GM18909 (cell line): ENCODE measurements around the gene GPR78.
"Not testable (repeated sequence)": the region's sequence is repeated elsewhere in the genome, so short reads cannot be mapped to it uniquely, and the experiment has no call there.

Source experiments
- ATAC-seq: cut with Tn5 transposase; IDR thresholded peaks from one replicate; pipeline ENCODE4 v1.9.1; 2021; ENCODE audit warnings: mild to moderate bottlenecking; ENCODE audit not compliant: unreplicated experiment, poor library complexity

GPR78 gene

GRCh38 chr4:8613421-8614364 is 33.5 kb downstream of the GPR78 start:
- ATAC-seq: no peak

GRCh38 chr4:8614365-8615193 is 34.4 kb downstream of the GPR78 start:
- no peak for ATAC-seq

GRCh38 chr4:8615366-8615765 is 35.2 kb downstream of the GPR78 start:
- no peak for ATAC-seq

GRCh38 chr4:8615921-8616787 is 36.0 kb downstream of the GPR78 start:
- no peak for ATAC-seq

- no peak for ATAC-seq
Observed at GRCh38 chr4:8616831-8617230, 36.6 kb downstream of the GPR78 start.

GRCh38 chr4:8617486-8618040 is 37.4 kb downstream of the GPR78 start:
- ATAC-seq: no peak

GRCh38 chr4:8618421-8618820 is 38.2 kb downstream of the GPR78 start:
- no peak for ATAC-seq

GRCh38 chr4:8618961-8619720 is 38.9 kb downstream of the GPR78 start:
- no peak for ATAC-seq

- not testable (repeated sequence) for ATAC-seq
Observed at GRCh38 chr4:8621135-8621534, 40.9 kb downstream of the GPR78 start.

- not testable (repeated sequence) for ATAC-seq
Observed at GRCh38 chr4:8624601-8625272, 44.5 kb downstream of the GPR78 start.

- not testable (repeated sequence) for ATAC-seq
Observed at GRCh38 chr4:8630240-8630905, 50.2 kb downstream of the GPR78 start.

- not testable (repeated sequence) for ATAC-seq
Observed at GRCh38 chr4:8631896-8632295, 51.7 kb downstream of the GPR78 start.

GRCh38 chr4:8634773-8635172 is 54.6 kb downstream of the GPR78 start:
- not testable (repeated sequence) for ATAC-seq

GRCh38 chr4:8635897-8636554 is 55.8 kb downstream of the GPR78 start:
- ATAC-seq: not testable (repeated sequence)
